HepG2 (cell line): ENCODE results near the gene PITHD1. TPM values are rescaled to one million over a fixed set of nuclear protein-coding genes. Genes with fewer than 3 reads are reported as not detected.

Source experiments
- ESRRA ChIP-seq: sonication (generic); formaldehyde crosslinking; IDR thresholded peaks from 2 replicates; pipeline ENCODE4 v1.5.1; 2020; ENCODE audit warnings: mild to moderate bottlenecking, low read depth, missing genetic modification reagents
- FOSL2 ChIP-seq: sonication (generic); formaldehyde crosslinking; IDR thresholded peaks from 2 replicates; pipeline ENCODE4 v1.4.0; 2020; ENCODE audit warnings: missing genetic modification reagents
- FOXO1 ChIP-seq: sonication (generic); formaldehyde crosslinking; IDR thresholded peaks from 2 replicates; pipeline ENCODE4 v1.4.0; 2020; ENCODE audit warnings: missing genetic modification reagents
- GATAD2A ChIP-seq: IDR thresholded peaks from 2 replicates; pipeline ENCODE4 v1.6.1; 2016
- JUN ChIP-seq: sonication (generic); formaldehyde crosslinking; IDR thresholded peaks from 2 replicates; pipeline ENCODE4 v1.4.0; 2020; ENCODE audit warnings: mild to moderate bottlenecking, missing genetic modification reagents
- LRRFIP1 ChIP-seq: sonication (generic); formaldehyde crosslinking; conservative IDR thresholded peaks from 2 replicates; pipeline ENCODE4 v1.4.0; 2020; ENCODE audit warnings: missing genetic modification reagents
- MXI1 ChIP-seq: IDR thresholded peaks from 3 replicates; pipeline ENCODE4 v1.6.1; 2012; ENCODE audit warnings: low read depth, low read length, inconsistent platforms, borderline replicate concordance
- NFKB2 ChIP-seq: sonication (generic); formaldehyde crosslinking; IDR thresholded peaks from 2 replicates; pipeline ENCODE4 v1.4.0; 2020; ENCODE audit warnings: missing genetic modification reagents, borderline replicate concordance
- PHF21A ChIP-seq: sonication (generic); formaldehyde crosslinking; IDR thresholded peaks from 2 replicates; pipeline ENCODE4 v1.5.0; 2020; ENCODE audit warnings: mild to moderate bottlenecking, missing genetic modification reagents
- SMAD3 ChIP-seq: sonication (generic); formaldehyde crosslinking; IDR thresholded peaks from 2 replicates; pipeline ENCODE4 v1.4.0; 2020; ENCODE audit warnings: missing genetic modification reagents
- THAP11 ChIP-seq: IDR thresholded peaks from 2 replicates; pipeline ENCODE4 v1.6.1; 2016; ENCODE audit warnings: missing biosample characterization, missing genetic modification reagents
- ZMAT5 ChIP-seq: sonication (generic); formaldehyde crosslinking; IDR thresholded peaks from 2 replicates; pipeline ENCODE4 v1.5.0; 2020; ENCODE audit warnings: mild to moderate bottlenecking, low read depth, missing genetic modification reagents, borderline replicate concordance
- ZNF501 ChIP-seq: sonication (generic); formaldehyde crosslinking; IDR thresholded peaks from 2 replicates; pipeline ENCODE4 v1.5.1; 2020; ENCODE audit warnings: mild to moderate bottlenecking, moderate library complexity, missing genetic modification reagents
- ZNF503 ChIP-seq: sonication (generic); formaldehyde crosslinking; IDR thresholded peaks from 2 replicates; pipeline ENCODE4 v1.4.0; 2020; ENCODE audit warnings: missing genetic modification reagents
- ZNF569 ChIP-seq: sonication (generic); formaldehyde crosslinking; IDR thresholded peaks from 2 replicates; pipeline ENCODE4 v1.5.0; 2020; ENCODE audit warnings: mild to moderate bottlenecking, missing genetic modification reagents, moderate library complexity, borderline replicate concordance
- ZNF572 ChIP-seq: sonication (generic); formaldehyde crosslinking; IDR thresholded peaks from 2 replicates; pipeline ENCODE4 v1.5.1; 2020; ENCODE audit warnings: mild to moderate bottlenecking, missing genetic modification reagents
- ZNF646 ChIP-seq: sonication (generic); formaldehyde crosslinking; IDR thresholded peaks from 2 replicates; pipeline ENCODE4 v1.9.0; 2021; ENCODE audit warnings: mild to moderate bottlenecking, missing genetic modification reagents
- polyA plus RNA-seq, 8 experiments: library from polyadenylated mRNA; depleted of rRNA in 3 of 8; stranded (reverse) in 7 of 8; unstranded in 1 of 8; fragments of >200 nt; fragmentation: Illumina TruSeq in 4 of 8; extraction: Trizol in 4 of 8; gene quantifications; 2 replicates each; pipeline versions ENCODE4 v1.2.1 to v1.2.3, GENCODE V29; 2011 to 2016; ENCODE audit warnings: low read depth in 4 of 8, missing spikeins in 1 of 8, mixed read lengths in 1 of 8; ENCODE audit not compliant: insufficient read depth in 1 of 8
- total RNA-seq, 5 experiments: library from RNA; depleted of rRNA; stranded (reverse); fragments of >200 nt; fragmentation: Illumina TruSeq; extraction: Trizol; gene quantifications; 2 replicates each; pipeline ENCODE4 v1.2.3, GENCODE V29; 2016; ENCODE audit warnings: low read depth in 1 of 5

Gene PITHD1
- total and polyA plus RNA-seq, 2 of the 13 experiments (the other 11 are each of a cell fraction or from before 2014, with no cell fraction given): 28.0 to 37.3 TPM

DNA sequence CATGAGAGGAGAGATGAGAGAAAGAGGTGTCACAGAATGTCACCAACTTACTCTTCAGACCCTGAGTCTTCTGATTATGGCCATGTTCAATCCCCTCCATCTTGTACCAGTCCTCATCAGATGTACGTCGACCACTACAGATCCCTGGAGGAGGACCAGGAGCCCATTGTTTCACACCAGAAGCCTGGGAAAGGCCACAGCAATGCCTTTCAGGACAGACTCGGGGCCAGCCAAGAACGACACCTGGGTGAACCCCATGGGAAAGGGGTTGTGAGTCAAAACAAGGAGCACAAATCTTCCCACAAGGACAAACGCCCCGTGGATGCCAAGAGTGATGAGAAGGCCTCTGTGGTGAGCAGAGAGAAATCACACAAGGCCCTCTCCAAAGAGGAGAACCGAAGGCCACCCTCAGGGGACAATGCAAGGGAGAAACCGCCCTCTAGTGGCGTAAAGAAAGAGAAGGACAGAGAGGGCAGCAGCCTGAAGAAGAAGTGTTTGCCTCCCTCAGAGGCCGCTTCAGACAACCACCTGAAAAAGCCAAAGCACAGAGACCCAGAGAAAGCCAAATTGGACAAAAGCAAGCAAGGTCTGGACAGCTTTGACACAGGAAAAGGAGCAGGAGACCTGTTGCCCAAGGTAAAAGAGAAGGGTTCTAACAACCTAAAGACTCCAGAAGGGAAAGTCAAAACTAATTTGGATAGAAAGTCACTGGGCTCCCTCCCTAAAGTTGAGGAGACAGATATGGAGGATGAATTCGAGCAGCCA is 27.0 kb upstream of the PITHD1 start (continued):
- TF ChIP-seq ZNF569 (CRISPR knock-in tag) (no peak), FOSL2 (no peak), ZNF501 (CRISPR knock-in tag) (peak; percentile 33; the same call in 1 of the 2 replicates), FOXO1 (CRISPR knock-in tag) (no peak), GATAD2A (CRISPR knock-in tag) (0 out of 2 replicates have a peak, but pooled peaks have one; percentile 15), THAP11 (peak; percentile 32; the same call in 1 of the 2 replicates), LRRFIP1 (CRISPR knock-in tag) (no peak), PHF21A (CRISPR knock-in tag) (peak; percentile 16; the same call in 1 of the 2 replicates), MXI1 (no peak), NFKB2 (CRISPR knock-in tag) (no peak), SMAD3 (CRISPR knock-in tag) (no peak), ZNF503 (no peak), ZNF646 (CRISPR knock-in tag) (no peak), ESRRA (CRISPR knock-in tag) (no peak), ZMAT5 (CRISPR knock-in tag) (no peak), ZNF572 (CRISPR knock-in tag) (no peak), JUN (CRISPR knock-in tag) (no peak)
